Globus pallidus (tissue), 1 donor: Measurements from ENCODE around the gene NAP1L5.
A peak's percentile ranks its signal among the peaks of the same experiment; 100 is the strongest.

Experiments used
- DNase-seq: peaks from one replicate; pipeline ENCODE4 v3.0.0-alpha.2; 2015; ENCODE audit warnings: low spot score

Gene NAP1L5

GRCh38 chr4:88722276-88722780 lies 24.7 kb upstream of the NAP1L5 start:
- no peak for DNase-seq

- no peak for DNase-seq
These were observed 23.1 kb upstream of the NAP1L5 start for GRCh38 chr4:88720451-88721428.

GRCh38 chr4:88719381-88719780 lies 21.8 kb upstream of the NAP1L5 start:
- DNase-seq = no peak

- DNase-seq = no peak
These were observed 20.5 kb upstream of the NAP1L5 start for GRCh38 chr4:88718098-88718497.

- no peak for DNase-seq
These were observed 16.2 kb upstream of the NAP1L5 start for GRCh38 chr4:88713782-88714181.

GRCh38 chr4:88709989-88710388 lies 12.4 kb upstream of the NAP1L5 start:
- no peak for DNase-seq

GRCh38 chr4:88706574-88706973 lies 8.9 kb upstream of the NAP1L5 start:
- peak; percentile 79 for DNase-seq

GRCh38 chr4:88705805-88706492 lies 8.3 kb upstream of the NAP1L5 start:
- DNase-seq = peak; percentile 60

GRCh38 chr4:88705223-88705622 lies 7.6 kb upstream of the NAP1L5 start:
- no peak for DNase-seq

- no peak for DNase-seq
These were observed 5.2 kb upstream of the NAP1L5 start for GRCh38 chr4:88702782-88703181.

- no peak for DNase-seq
These were observed 890 bp upstream of the NAP1L5 start for GRCh38 chr4:88698519-88698918.

GRCh38 chr4:88697141-88697540 lies 488 bp downstream of the NAP1L5 start:
- peak; percentile 42 for DNase-seq

GRCh38 chr4:88696630-88697029 lies 999 bp downstream of the NAP1L5 start:
- no peak for DNase-seq

- DNase-seq = no peak
These were observed 3.8 kb downstream of the NAP1L5 start for GRCh38 chr4:88693792-88694191.

GRCh38 chr4:88690355-88690754 lies 7.3 kb downstream of the NAP1L5 start:
- DNase-seq = no peak

- DNase-seq = no peak
These were observed 16.4 kb downstream of the NAP1L5 start for GRCh38 chr4:88681209-88681608.

- DNase-seq = no peak
These were observed 22.1 kb downstream of the NAP1L5 start for GRCh38 chr4:88675543-88675942.

- no peak for DNase-seq
These were observed 22.6 kb downstream of the NAP1L5 start for GRCh38 chr4:88674979-88675378.

- no peak for DNase-seq
These were observed 23.1 kb downstream of the NAP1L5 start for GRCh38 chr4:88674565-88674964.

GRCh38 chr4:88673886-88674285 lies 23.7 kb downstream of the NAP1L5 start:
- DNase-seq = no peak

- DNase-seq = peak; percentile 20
These were observed 24.6 kb downstream of the NAP1L5 start for GRCh38 chr4:88672987-88673386.

- DNase-seq = no peak
These were observed 35.9 kb downstream of the NAP1L5 start for GRCh38 chr4:88661739-88662138.
